Measurements from ENCODE around the gene CDON. TPM values are rescaled to one million over a fixed set of nuclear protein-coding genes. Genes with fewer than 3 reads are reported as not detected.

CDON gene
- total RNA-seq, 3 donors from 2014 or later (not counting 1 experiment from before 2014, with no cell fraction given), result 0.25 to 0.38 TPM; not detected in 1

DNA sequence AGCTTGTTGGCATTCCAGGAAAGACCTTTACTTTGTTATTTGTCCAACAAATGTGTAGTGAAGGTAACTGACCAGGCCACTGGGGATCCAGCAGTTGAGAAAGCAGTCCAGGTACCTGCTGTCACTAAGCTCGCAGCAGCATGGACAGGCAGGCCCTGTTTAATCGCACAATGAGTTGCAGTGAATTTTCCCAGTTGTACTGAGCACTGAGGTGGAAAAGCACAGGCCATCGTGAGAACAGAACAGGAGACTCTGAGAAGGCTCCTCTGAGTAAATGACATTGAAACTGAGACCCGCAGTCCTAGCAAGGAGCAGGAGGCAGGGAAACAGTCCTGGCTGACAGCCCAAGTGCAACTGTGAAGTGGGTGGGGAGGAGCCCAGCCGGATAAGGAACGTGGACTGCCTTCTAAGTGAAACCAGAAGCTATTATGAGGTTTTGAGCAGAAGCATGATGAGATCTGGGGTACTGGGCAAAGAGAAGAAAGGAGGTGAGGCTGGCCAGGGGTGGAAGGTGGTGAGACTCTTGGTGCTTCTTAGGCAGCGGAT, 39.8 kb upstream of the CDON start:
- no peak overlapping the region for H3K27ac ChIP-seq (ENCODE audit: low read length)
- H3K27me3 ChIP-seq (ENCODE audit: control insufficient read depth, insufficient read depth, low read length), result no peaks in the 10 kb centered on the region
- no peaks in the 10 kb centered on the region for H3K36me3 ChIP-seq (ENCODE audit: control insufficient read depth, insufficient read depth, low read length)
- H3K36me3 Mint-ChIP-seq, result no peaks in the 10 kb centered on the region
- H3K9me3 ChIP-seq (ENCODE audit: control insufficient read depth, insufficient read depth, low read length), result no peaks in the 10 kb centered on the region
- no peaks in the 10 kb centered on the region for H3K4me1 Mint-ChIP-seq
- H3K9me3 Mint-ChIP-seq, result no peaks in the 10 kb centered on the region
- H3K27me3 Mint-ChIP-seq (ENCODE audit: low read depth in 2 of 2), result peaks cover 0 to 4% of the 10 kb centered on the region in 2 donors
- no peaks in the 10 kb centered on the region for H3K4me1 ChIP-seq (ENCODE audit: control insufficient read depth, insufficient read depth, low read length)
- intact Hi-C loops (cut with micrococcal nuclease), result no loop called here
- H3K27ac Mint-ChIP-seq, result no peak overlapping the region
- WGBS (ENCODE audit: insufficient coverage), result 60% methylated on average over 7 of the region's 7 CpGs
- no peak overlapping the region for H3K4me3 ChIP-seq (ENCODE audit: low read length)
- DNase-seq (no peak), ATAC-seq (no peak)
- TF ChIP-seq CTCF (IDR thresholded peaks at IDR 0.05), result no peak
- H3K4me3 Mint-ChIP-seq, result no peak overlapping the region

- Histone ChIP-seq H3K36me3 (ENCODE audit: control insufficient read depth, insufficient read depth, low read length) (no peaks in the 10 kb centered on the region), H3K4me3 (ENCODE audit: low read length) (no peak overlapping the region), H3K9me3 (ENCODE audit: control insufficient read depth, insufficient read depth, low read length) (no peaks in the 10 kb centered on the region), H3K27ac (ENCODE audit: low read length) (no peak overlapping the region), H3K27me3 (ENCODE audit: control insufficient read depth, insufficient read depth, low read length) (no peaks in the 10 kb centered on the region), H3K4me1 (ENCODE audit: control insufficient read depth, insufficient read depth, low read length) (no peaks in the 10 kb centered on the region)
- H3K4me3 Mint-ChIP-seq, result no peak overlapping the region
- WGBS (ENCODE audit: insufficient coverage), result 94% methylated on average over 5 of the region's 5 CpGs
- no peak for ATAC-seq
- H3K4me1 Mint-ChIP-seq, result no peaks in the 10 kb centered on the region
- TF ChIP-seq CTCF (IDR thresholded peaks at IDR 0.05), result no peak
- H3K27ac Mint-ChIP-seq, result no peak overlapping the region
- intact Hi-C loops (cut with micrococcal nuclease), result no loop called here
- DNase-seq, result no peak
- H3K27me3 Mint-ChIP-seq (ENCODE audit: low read depth in 2 of 2), result peaks cover 0 to 5% of the 10 kb centered on the region in 2 donors
- no peaks in the 10 kb centered on the region for H3K36me3 Mint-ChIP-seq
- no peaks in the 10 kb centered on the region for H3K9me3 Mint-ChIP-seq
Observed at GRCh38 chr11:126101930-126102283, 39.2 kb upstream of the CDON start.

- no peak for TF ChIP-seq CTCF (IDR thresholded peaks at IDR 0.05)
- Histone ChIP-seq H3K27me3 (ENCODE audit: control insufficient read depth, insufficient read depth, low read length) (no peaks in the 10 kb centered on the region), H3K36me3 (ENCODE audit: control insufficient read depth, insufficient read depth, low read length) (no peaks in the 10 kb centered on the region), H3K4me1 (ENCODE audit: control insufficient read depth, insufficient read depth, low read length) (no peaks in the 10 kb centered on the region), H3K27ac (ENCODE audit: low read length) (no peak overlapping the region), H3K9me3 (ENCODE audit: control insufficient read depth, insufficient read depth, low read length) (no peaks in the 10 kb centered on the region), H3K4me3 (ENCODE audit: low read length) (no peak overlapping the region)
- Mint-ChIP-seq H3K36me3 (no peaks in the 10 kb centered on the region), H3K4me3 (no peak overlapping the region), H3K9me3 (no peaks in the 10 kb centered on the region), H3K27ac (no peak overlapping the region), H3K27me3 (ENCODE audit: low read depth in 2 of 2) (peaks cover 0 to 5% of the 10 kb centered on the region in 2 donors), H3K4me1 (no peaks in the 10 kb centered on the region)
- no peak for DNase-seq
- no peak for ATAC-seq
- intact Hi-C loops (cut with micrococcal nuclease), result no loop called here
- 83% methylated on average over 11 of the region's 11 CpGs for WGBS (ENCODE audit: insufficient coverage)
Observed at GRCh38 chr11:126101251-126101929, 38.7 kb upstream of the CDON start.

- Mint-ChIP-seq H3K36me3 (no peaks in the 10 kb centered on the region), H3K4me1 (no peaks in the 10 kb centered on the region), H3K27me3 (ENCODE audit: low read depth in 2 of 2) (peaks cover 0 to 5% of the 10 kb centered on the region in 2 donors), H3K4me3 (no peak overlapping the region), H3K9me3 (no peaks in the 10 kb centered on the region), H3K27ac (no peak overlapping the region)
- no peak for TF ChIP-seq CTCF (IDR thresholded peaks at IDR 0.05)
- Histone ChIP-seq H3K9me3 (ENCODE audit: control insufficient read depth, insufficient read depth, low read length) (no peaks in the 10 kb centered on the region), H3K4me1 (ENCODE audit: control insufficient read depth, insufficient read depth, low read length) (no peaks in the 10 kb centered on the region), H3K27ac (ENCODE audit: low read length) (no peak overlapping the region), H3K27me3 (ENCODE audit: control insufficient read depth, insufficient read depth, low read length) (no peaks in the 10 kb centered on the region), H3K4me3 (ENCODE audit: low read length) (no peak overlapping the region), H3K36me3 (ENCODE audit: control insufficient read depth, insufficient read depth, low read length) (no peaks in the 10 kb centered on the region)
- WGBS (ENCODE audit: insufficient coverage), result 96% methylated on average over 5 of the region's 5 CpGs
- ATAC-seq (no peak), DNase-seq (no peak)
- intact Hi-C loops (cut with micrococcal nuclease), result no loop called here
Observed at GRCh38 chr11:126100716-126101115, 38.0 kb upstream of the CDON start.

Data from natural killer cell (primary cell).